Keratinocyte (primary cell): ENCODE measurements around the gene ZMYND19. TPM values are rescaled to one million over a fixed set of nuclear protein-coding genes. Genes with fewer than 3 reads are reported as not detected.

ENCODE experiments used
- DNase-seq: peaks from one replicate; pipeline ENCODE4 v3.0.0-alpha.2; 2011; ENCODE audit warnings: low read depth, missing footprints, low spot score
- FAIRE-seq: peaks from 2 replicates; lab custom pipeline; 2011; peaks lifted over from hg19 to GRCh38; lab: Jason Lieb, UNC
- H2AFZ ChIP-seq: 2 replicates; pipeline ENCODE4 v1.6.0; 2012; ENCODE audit warnings: low read length, control low read depth, inconsistent platforms; ENCODE audit not compliant: control insufficient read depth
- H3K27ac ChIP-seq: 2 replicates; pipeline ENCODE4 v1.5.1; 2011; ENCODE audit warnings: low read length; ENCODE audit not compliant: control insufficient read depth, insufficient read depth
- H3K27me3 ChIP-seq: 3 replicates; pipeline ENCODE4 v1.6.0; 2011; ENCODE audit warnings: low read length; ENCODE audit not compliant: control insufficient read depth, insufficient read depth; ENCODE audit errors: extremely low read depth
- H3K36me3 ChIP-seq, 2 experiments: 2 replicates in 1 of 2; 3 replicates in 1 of 2; pipeline ENCODE4 v1.5.1; 2011; ENCODE audit warnings: low read length in 2 of 2, mild to moderate bottlenecking in 1 of 2; ENCODE audit not compliant: control insufficient read depth in 2 of 2, insufficient read depth in 2 of 2; ENCODE audit errors: extremely low read depth in 1 of 2
- H3K4me1 ChIP-seq: 3 replicates; pipeline ENCODE4 v1.5.1; 2011; ENCODE audit warnings: low read length; ENCODE audit not compliant: control insufficient read depth, insufficient read depth; ENCODE audit errors: extremely low read depth
- H3K4me2 ChIP-seq: 3 replicates; pipeline ENCODE4 v1.6.0; 2011; ENCODE audit warnings: low read depth, low read length; ENCODE audit not compliant: control insufficient read depth, insufficient read depth; ENCODE audit errors: extremely low read depth
- H3K4me3 ChIP-seq, 3 experiments: fragments of 200-600 bp in 1 of 3; sonication (generic) in 1 of 3; 2 replicates in 2 of 3; 3 replicates in 1 of 3; pipeline ENCODE4 v1.5.1; 2011 to 2016; ENCODE audit warnings: low read length in 3 of 3, mild to moderate bottlenecking in 3 of 3, control low read depth in 2 of 3, inconsistent platforms in 1 of 3, low read depth in 1 of 3, mixed read lengths in 1 of 3, mixed run types in 1 of 3, moderate library complexity in 1 of 3; ENCODE audit not compliant: control insufficient read depth in 2 of 3, insufficient read depth in 2 of 3; ENCODE audit errors: extremely low read depth in 1 of 3
- H3K79me2 ChIP-seq: 2 replicates; pipeline ENCODE4 v1.6.0; 2012; ENCODE audit warnings: low read length; ENCODE audit not compliant: control insufficient read depth, insufficient read depth
- H3K9ac ChIP-seq: 3 replicates; pipeline ENCODE4 v1.6.0; 2011; ENCODE audit warnings: low read length; ENCODE audit not compliant: control insufficient read depth, insufficient read depth; ENCODE audit errors: extremely low read depth
- H3K9me1 ChIP-seq: 3 replicates; pipeline ENCODE4 v1.6.0; 2011; ENCODE audit warnings: low read length; ENCODE audit not compliant: control insufficient read depth, insufficient read depth; ENCODE audit errors: extremely low read depth
- H3K9me3 ChIP-seq: 2 replicates; pipeline ENCODE4 v1.5.1; 2012; ENCODE audit warnings: low read depth, low read length; ENCODE audit not compliant: control insufficient read depth
- H4K20me1 ChIP-seq: 3 replicates; pipeline ENCODE4 v1.6.0; 2011; ENCODE audit warnings: low read length; ENCODE audit not compliant: control insufficient read depth, insufficient read depth; ENCODE audit errors: extremely low read depth
- EZH2 ChIP-seq: IDR thresholded peaks from one replicate; pipeline ENCODE4 v1.6.1; 2012; ENCODE audit warnings: inconsistent platforms, mild to moderate bottlenecking, low read length, moderate library complexity
- dilution Hi-C: fragments of 300-500 bp; cut with MboI; formaldehyde crosslinking; loops from one replicate; pipeline ENCODE4 v1.7.0; 2020; ENCODE audit warnings: low sequenced_read_pairs; ENCODE audit not compliant: extremely low pct_ligation_motif_present
- polyA plus RNA-seq, 5 experiments: library from polyadenylated mRNA; depleted of rRNA in 3 of 5; stranded (reverse) in 3 of 5; stranded (forward) in 1 of 5; unstranded in 1 of 5; fragments of >200 nt; gene quantifications; 1 replicate in 1 of 5; 2 replicates in 3 of 5; 3 replicates in 1 of 5; pipeline versions ENCODE4 v1.2.1 to v1.2.3, GENCODE V29; 2011 to 2012; ENCODE audit warnings: missing spikeins in 2 of 5, low read depth in 1 of 5, low replicate concordance in 1 of 5
- TF ChIP-seq, protein P1 (sequence below), 3 experiments: IDR thresholded peaks in 1 of 3; conservative IDR thresholded peaks in 1 of 3; optimal IDR thresholded peaks in 1 of 3; 2 replicates in 2 of 3; 3 replicates in 1 of 3; pipeline versions ENCODE3 to v1.5.1; 2011; ENCODE audit warnings: low read length in 3 of 3, mild to moderate bottlenecking in 3 of 3, moderate library complexity in 2 of 3, control low read depth in 1 of 3, inconsistent platforms in 1 of 3; ENCODE audit not compliant: insufficient read depth in 2 of 3; ENCODE audit errors: extremely low read depth in 1 of 3

The ZMYND19 gene
- polyA plus RNA-seq, 1 donor (not counting 4 experiments of a cell fraction or from before 2014, with no cell fraction given): 25.8 TPM

DNA sequence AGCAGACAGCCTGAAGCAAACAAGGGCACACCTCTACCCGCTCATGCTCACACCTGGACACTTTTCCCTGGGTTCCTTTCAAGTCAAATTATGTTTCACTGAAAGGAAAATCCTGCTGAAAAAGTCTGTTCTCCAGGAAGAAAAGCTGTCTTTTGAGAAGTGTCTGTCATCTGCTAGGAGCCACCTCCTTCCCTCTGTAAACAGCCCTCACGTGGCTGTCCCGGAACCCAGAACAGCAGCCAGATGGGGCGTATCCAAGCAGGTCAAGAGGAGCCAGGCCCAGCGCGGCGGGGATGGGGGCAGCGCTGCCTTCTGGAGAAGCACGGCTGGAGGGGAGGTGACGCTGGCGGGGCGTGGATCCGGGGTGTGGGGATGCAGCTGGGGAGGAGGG, 40.1 kb downstream of the ZMYND19 start, which contains the start of gene PNPLA7:
Gene PNPLA7, minus strand, starts transcription at position 172 of the 391 bp plus-strand sequence. CDS start 205 bp downstream, outside the sequence.
- Histone ChIP-seq H3K4me1 (peaks cover 6% of the 10 kb centered on the region), H3K27ac (peak within 1 kb of the TSS; percentile 26), H2AFZ (peak within 1 kb of the TSS; percentile 70), H4K20me1 (peaks cover 2% of the 10 kb centered on the region), H3K9me3 (no peaks in the 10 kb centered on the region), H3K36me3 (peaks cover 5 to 6% of the 10 kb centered on the region in 2 experiments), H3K9me1 (peaks cover 6% of the 10 kb centered on the region), H3K79me2 (peaks cover 13% of the 10 kb centered on the region), H3K9ac (peak within 1 kb of the TSS; percentile 54), H3K4me3 (peak within 1 kb of the TSS; percentile 59 to 65 (median 61)), H3K4me2 (peak within 1 kb of the TSS; percentile 74), H3K27me3 (no peaks in the 10 kb centered on the region)
- dilution Hi-C loops: no loop called here
- DNase-seq (no peak), FAIRE-seq (peak; percentile 53)
- no peak for TF ChIP-seq EZH2
- TF ChIP-seq, protein P1, sequence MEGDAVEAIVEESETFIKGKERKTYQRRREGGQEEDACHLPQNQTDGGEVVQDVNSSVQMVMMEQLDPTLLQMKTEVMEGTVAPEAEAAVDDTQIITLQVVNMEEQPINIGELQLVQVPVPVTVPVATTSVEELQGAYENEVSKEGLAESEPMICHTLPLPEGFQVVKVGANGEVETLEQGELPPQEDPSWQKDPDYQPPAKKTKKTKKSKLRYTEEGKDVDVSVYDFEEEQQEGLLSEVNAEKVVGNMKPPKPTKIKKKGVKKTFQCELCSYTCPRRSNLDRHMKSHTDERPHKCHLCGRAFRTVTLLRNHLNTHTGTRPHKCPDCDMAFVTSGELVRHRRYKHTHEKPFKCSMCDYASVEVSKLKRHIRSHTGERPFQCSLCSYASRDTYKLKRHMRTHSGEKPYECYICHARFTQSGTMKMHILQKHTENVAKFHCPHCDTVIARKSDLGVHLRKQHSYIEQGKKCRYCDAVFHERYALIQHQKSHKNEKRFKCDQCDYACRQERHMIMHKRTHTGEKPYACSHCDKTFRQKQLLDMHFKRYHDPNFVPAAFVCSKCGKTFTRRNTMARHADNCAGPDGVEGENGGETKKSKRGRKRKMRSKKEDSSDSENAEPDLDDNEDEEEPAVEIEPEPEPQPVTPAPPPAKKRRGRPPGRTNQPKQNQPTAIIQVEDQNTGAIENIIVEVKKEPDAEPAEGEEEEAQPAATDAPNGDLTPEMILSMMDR (optimal IDR thresholded peaks at IDR 0.05 in 1 of 3, IDR thresholded peaks at IDR 0.05 in 1 of 3, conservative IDR thresholded peaks at IDR 0.05 in 1 of 3; ENCODE audit: extremely low read depth in 1 of 3, insufficient read depth in 2 of 3, low read length in 3 of 3): no peak

DNA sequence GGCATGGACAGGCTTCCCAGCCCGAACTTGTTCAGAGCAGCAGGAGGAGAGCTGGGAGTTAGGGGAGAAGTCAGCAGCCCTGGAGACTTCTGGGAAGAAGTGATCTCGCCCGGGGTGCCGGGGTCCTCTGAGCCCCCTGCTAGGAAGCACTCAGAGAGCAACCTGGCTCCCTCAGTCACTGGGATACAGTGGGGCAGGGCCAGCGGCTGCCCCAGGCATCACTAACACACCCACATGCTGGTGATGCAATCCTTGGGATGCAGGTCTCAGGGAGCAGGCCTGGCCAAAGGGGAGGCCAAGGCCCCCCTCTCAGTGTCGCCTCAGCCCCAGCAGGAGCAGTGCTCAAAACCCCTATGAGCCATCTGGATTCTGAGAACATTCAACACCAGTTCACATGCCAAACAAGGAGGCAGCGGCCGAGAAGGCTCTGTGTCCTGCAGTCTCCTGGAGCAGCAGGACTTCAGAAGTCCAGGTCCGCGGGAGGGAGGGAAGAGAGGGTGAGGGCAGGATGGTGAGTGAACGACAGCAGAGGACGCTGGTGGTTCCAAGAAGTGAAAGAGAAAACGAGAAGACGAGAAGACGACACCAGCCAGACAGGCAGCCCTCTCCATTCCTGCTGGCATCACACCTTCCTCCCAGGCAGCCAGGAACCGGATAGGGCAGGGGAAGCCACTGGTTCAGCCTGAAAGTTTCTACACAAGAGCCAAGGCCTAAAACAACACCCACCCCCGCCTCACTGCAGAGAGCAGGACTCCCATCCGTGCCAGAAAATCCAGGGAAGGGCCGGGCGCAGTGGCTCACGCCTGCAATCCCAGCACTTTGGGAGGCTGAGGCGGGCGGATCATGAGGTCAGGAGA, 42.4 kb downstream of the ZMYND19 start:
- Histone ChIP-seq H2AFZ (peak overlapping the region; percentile 42), H3K4me2 (no peak overlapping the region), H3K4me3 (no peak overlapping the region), H4K20me1 (no peaks in the 10 kb centered on the region), H3K9me1 (no peaks in the 10 kb centered on the region), H3K9ac (no peak overlapping the region), H3K4me1 (peaks cover 6% of the 10 kb centered on the region), H3K9me3 (no peaks in the 10 kb centered on the region), H3K79me2 (peaks cover 9% of the 10 kb centered on the region), H3K36me3 (peaks cover 0 to 3% of the 10 kb centered on the region in 2 experiments), H3K27me3 (no peaks in the 10 kb centered on the region), H3K27ac (no peak overlapping the region)
- TF ChIP-seq, protein P1 (optimal IDR thresholded peaks at IDR 0.05 in 1 of 3, IDR thresholded peaks at IDR 0.05 in 1 of 3, conservative IDR thresholded peaks at IDR 0.05 in 1 of 3; ENCODE audit: extremely low read depth in 1 of 3, insufficient read depth in 2 of 3, low read length in 3 of 3): no peak
- TF ChIP-seq EZH2: no peak
- DNase-seq: no peak
- no peak for FAIRE-seq
- dilution Hi-C loops: no loop called here
